Natural killer cell (primary cell): Measurements from ENCODE around the gene FRY. TPM values are rescaled to one million over a fixed set of nuclear protein-coding genes. Genes with fewer than 3 reads are reported as not detected.

Experiments used
- ATAC-seq, 3 donors: fragments of 150-1000 bp in 2 of 3; fragments of 200-7000 bp in 1 of 3; cut with Tn5 transposase; 1 replicate in 1 of 3; 2 replicates in 2 of 3; pipeline ENCODE4 v1.10.0; 2021; ENCODE audit warnings: mild to moderate bottlenecking in 2 of 3, moderate library complexity in 2 of 3
- DNase-seq, 2 donors: peaks; one replicate each; pipeline versions ENCODE4 v3.0.0 to v3.0.0-alpha.2; 2013 to 2021; ENCODE audit warnings: mixed read lengths in 1 of 2
- H3K27ac ChIP-seq: one replicate; pipeline ENCODE4 v1.5.1; 2013; ENCODE audit warnings: mild to moderate bottlenecking, low read length
- H3K27me3 ChIP-seq: one replicate; pipeline ENCODE4 v1.6.1; 2013; ENCODE audit warnings: low read length; ENCODE audit not compliant: control insufficient read depth, insufficient read depth
- H3K36me3 ChIP-seq: one replicate; pipeline ENCODE4 v1.6.1; 2013; ENCODE audit warnings: low read length; ENCODE audit not compliant: control insufficient read depth, insufficient read depth
- H3K4me1 ChIP-seq: one replicate; pipeline ENCODE4 v1.6.1; 2013; ENCODE audit warnings: low read length; ENCODE audit not compliant: control insufficient read depth, insufficient read depth
- H3K4me3 ChIP-seq: one replicate; pipeline ENCODE4 v1.5.1; 2013; ENCODE audit warnings: low read length
- H3K9me3 ChIP-seq: one replicate; pipeline ENCODE4 v1.6.1; 2013; ENCODE audit warnings: low read length; ENCODE audit not compliant: control insufficient read depth, insufficient read depth
- H3K27ac Mint-ChIP-seq, 2 donors: one replicate each; pipeline ENCODE4 v1.8.0; 2022; ENCODE audit warnings: mild to moderate bottlenecking in 2 of 2, mixed read lengths in 2 of 2, moderate library complexity in 1 of 2
- H3K27me3 Mint-ChIP-seq, 2 donors: one replicate each; pipeline ENCODE4 v1.8.0; 2022; ENCODE audit warnings: low read depth in 2 of 2, mixed read lengths in 2 of 2
- H3K36me3 Mint-ChIP-seq: one replicate; pipeline ENCODE4 v1.8.0; 2022; ENCODE audit warnings: mixed read lengths
- H3K4me1 Mint-ChIP-seq, 2 donors: one replicate each; pipeline ENCODE4 v1.8.0; 2022; ENCODE audit warnings: mixed read lengths in 2 of 2
- H3K4me3 Mint-ChIP-seq: one replicate; pipeline ENCODE4 v1.8.0; 2022; ENCODE audit warnings: mild to moderate bottlenecking, moderate library complexity, mixed read lengths
- H3K9me3 Mint-ChIP-seq, 2 donors: one replicate each; pipeline ENCODE4 v1.8.0; 2022; ENCODE audit warnings: mixed read lengths in 2 of 2
- CTCF ChIP-seq: fragments of 200-600 bp; IDR thresholded peaks from one replicate; pipeline ENCODE4 v1.8.0; 2022; ENCODE audit warnings: antibody characterized with exemption
- WGBS: methylation state at CpG from one replicate; pipeline ENCODE4 v1.1.7; 2013; ENCODE audit warnings: missing lambda C conversion rate; ENCODE audit not compliant: insufficient coverage; 5-methylcytosine and 5-hydroxymethylcytosine counted together
- intact Hi-C: fragments of 100-400 bp; cut with micrococcal nuclease; formaldehyde crosslinking; loops from one replicate; pipeline ENCODE4 v1.14.2; 2022
- total RNA-seq, 4 donors: library from RNA; stranded (reverse); fragments of 120-200 nt in 1 of 4; gene quantifications; one replicate each; pipeline versions ENCODE4 v1.2.3 to v1.2.4, GENCODE V29; 2013 to 2022

FRY gene
- total RNA-seq, 3 donors from 2014 or later (not counting 1 experiment from before 2014, with no cell fraction given): 25.1 to 52.1 (median 27.4) TPM

DNA sequence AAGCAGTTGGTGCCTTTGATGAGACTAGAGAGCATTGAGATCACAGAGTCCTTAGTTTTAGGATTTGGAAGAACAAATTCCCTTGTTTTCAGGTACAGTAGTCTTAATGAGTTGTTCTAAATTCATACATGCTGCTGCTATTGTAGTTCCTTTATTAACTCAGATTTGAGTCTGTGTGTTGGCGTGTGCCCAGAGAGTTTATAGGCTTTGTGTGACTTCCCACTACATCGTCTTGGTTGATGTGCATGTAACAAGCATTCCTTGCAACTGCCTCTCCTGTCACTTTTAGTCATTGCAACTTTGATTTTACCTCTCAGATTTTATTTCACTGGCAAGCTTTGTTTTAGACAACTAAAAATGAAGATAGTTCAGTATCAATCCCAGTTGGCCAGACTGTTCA, 148.1 kb downstream of the FRY start:
- H3K36me3 Mint-ChIP-seq: peaks cover 11% of the 10 kb centered on the region
- H3K4me1 Mint-ChIP-seq: no peaks in the 10 kb centered on the region
- no peak for TF ChIP-seq CTCF
- H3K27me3 Mint-ChIP-seq: no peaks in the 10 kb centered on the region
- H3K9me3 Mint-ChIP-seq: no peaks in the 10 kb centered on the region
- no peaks in the 10 kb centered on the region for H3K9me3 ChIP-seq
- WGBS: 100% methylated on average over 2 of the region's 2 CpGs
- H3K4me3 ChIP-seq: no peak overlapping the region
- H3K27ac Mint-ChIP-seq: no peak overlapping the region
- intact Hi-C loops: no loop called here
- ATAC-seq: no peak
- no peak overlapping the region for H3K27ac ChIP-seq
- DNase-seq: no peak
- no peaks in the 10 kb centered on the region for H3K4me1 ChIP-seq
- no peak overlapping the region for H3K4me3 Mint-ChIP-seq
- no peaks in the 10 kb centered on the region for H3K27me3 ChIP-seq
- H3K36me3 ChIP-seq: no peaks in the 10 kb centered on the region

GRCh38 chr13:32187651-32188050, 156.1 kb downstream of the FRY start:
- no peak overlapping the region for H3K27ac ChIP-seq
- Mint-ChIP-seq H3K27me3 (no peaks in the 10 kb centered on the region), H3K9me3 (no peaks in the 10 kb centered on the region), H3K27ac (no peak overlapping the region), H3K36me3 (peaks cover 28% of the 10 kb centered on the region), H3K4me3 (no peak overlapping the region), H3K4me1 (no peaks in the 10 kb centered on the region)
- TF ChIP-seq CTCF: no peak
- WGBS: no CpG with 5 or more reads among the region's 2 CpGs
- H3K4me3 ChIP-seq: no peak overlapping the region
- no peaks in the 10 kb centered on the region for H3K9me3 ChIP-seq
- H3K36me3 ChIP-seq: peaks cover 2% of the 10 kb centered on the region
- ATAC-seq: no peak
- no peaks in the 10 kb centered on the region for H3K27me3 ChIP-seq
- intact Hi-C loops: no loop called here
- no peak for DNase-seq
- no peaks in the 10 kb centered on the region for H3K4me1 ChIP-seq

DNA sequence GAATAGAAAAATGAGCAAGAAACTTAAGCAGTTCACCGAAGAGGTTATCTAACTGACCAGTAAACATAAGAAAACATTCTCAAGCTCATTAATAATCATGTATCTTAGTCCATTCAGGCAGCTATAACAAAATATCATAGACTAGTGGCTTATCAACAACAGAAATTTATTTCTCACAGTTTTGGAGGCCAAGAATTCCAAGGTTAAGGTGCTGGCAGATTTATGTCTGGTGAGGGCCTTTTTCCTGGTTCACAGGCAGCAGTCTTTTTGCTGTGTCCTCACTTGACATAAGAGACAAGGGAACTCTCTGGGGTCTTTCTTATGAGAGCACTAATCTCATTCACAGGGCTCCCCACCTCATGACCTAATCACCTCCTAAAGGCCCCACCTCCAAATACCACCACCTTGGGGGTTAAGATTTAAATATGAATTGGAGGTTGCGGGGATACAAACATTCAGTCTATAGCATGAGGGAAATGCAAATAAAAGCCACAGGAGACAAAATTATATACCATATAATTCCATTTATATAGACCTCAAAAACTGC, 160.0 kb downstream of the FRY start:
- Histone ChIP-seq H3K4me1 (no peaks in the 10 kb centered on the region), H3K9me3 (no peaks in the 10 kb centered on the region), H3K27ac (no peak overlapping the region), H3K36me3 (peaks cover 1% of the 10 kb centered on the region), H3K27me3 (no peaks in the 10 kb centered on the region), H3K4me3 (no peak overlapping the region)
- DNase-seq (no peak), ATAC-seq (no peak)
- H3K36me3 Mint-ChIP-seq: peaks cover 11% of the 10 kb centered on the region
- 100% methylated on average over 1 of the region's 2 CpGs for WGBS
- no peak overlapping the region for H3K27ac Mint-ChIP-seq
- intact Hi-C loops: no loop called here
- no peaks in the 10 kb centered on the region for H3K9me3 Mint-ChIP-seq
- no peaks in the 10 kb centered on the region for H3K4me1 Mint-ChIP-seq
- no peaks in the 10 kb centered on the region for H3K27me3 Mint-ChIP-seq
- no peak overlapping the region for H3K4me3 Mint-ChIP-seq
- no peak for TF ChIP-seq CTCF

- intact Hi-C loops: no loop called here
- H3K36me3 ChIP-seq: no peaks in the 10 kb centered on the region
- H3K9me3 ChIP-seq: no peaks in the 10 kb centered on the region
- H3K27me3 ChIP-seq: no peaks in the 10 kb centered on the region
- H3K27me3 Mint-ChIP-seq: no peaks in the 10 kb centered on the region
- H3K27ac Mint-ChIP-seq: no peak overlapping the region
- ATAC-seq (no peak), DNase-seq (no peak)
- H3K4me1 Mint-ChIP-seq: no peaks in the 10 kb centered on the region
- no peak overlapping the region for H3K4me3 ChIP-seq
- no peaks in the 10 kb centered on the region for H3K4me1 ChIP-seq
- TF ChIP-seq CTCF: no peak
- no peaks in the 10 kb centered on the region for H3K36me3 Mint-ChIP-seq
- no peak overlapping the region for H3K4me3 Mint-ChIP-seq
- H3K9me3 Mint-ChIP-seq: no peaks in the 10 kb centered on the region
- H3K27ac ChIP-seq: no peak overlapping the region
These were observed 164.1 kb downstream of the FRY start for GRCh38 chr13:32195713-32196112.
